ENCODE data around the gene NPY2R. TPM values are rescaled to one million over a fixed set of nuclear protein-coding genes. Genes with fewer than 3 reads are reported as not detected.

Gene NPY2R
- total RNA-seq, 4 donors from 2014 or later: not detected

- no peak for TF ChIP-seq CTCF (IDR thresholded peaks at IDR 0.05)
- no peak for TF ChIP-seq POLR2A (IDR thresholded peaks at IDR 0.05)
- 89 to 91% methylated on average over 4 of the region's 4 CpGs for WGBS, 2 donors
- Histone ChIP-seq H3K27me3 (no peaks in the 10 kb centered on the region), H3K4me1 (no peaks in the 10 kb centered on the region), H3K27ac (no peak overlapping the region), H3K4me3 (replicated peaks in 1 of 3) (no peak overlapping the region), H3K9me3 (no peaks in the 10 kb centered on the region), H3K36me3 (no peaks in the 10 kb centered on the region)
- intact Hi-C loops (cut with DNase I): no loop called here
- no peak for DNase-seq
These were observed 36.7 kb downstream of the NPY2R start for GRCh38 chr4:155245105-155245504.

- 56 to 62% methylated on average over 9 of the region's 9 CpGs for WGBS, 2 donors
- Histone ChIP-seq H3K4me1 (no peaks in the 10 kb centered on the region), H3K27me3 (no peaks in the 10 kb centered on the region), H3K4me3 (replicated peaks in 1 of 3) (no peak overlapping the region), H3K36me3 (no peaks in the 10 kb centered on the region), H3K27ac (no peak overlapping the region), H3K9me3 (no peaks in the 10 kb centered on the region)
- DNase-seq: no peak
- no peak for TF ChIP-seq CTCF (IDR thresholded peaks at IDR 0.05)
- TF ChIP-seq POLR2A (IDR thresholded peaks at IDR 0.05): no peak
- intact Hi-C loops (cut with DNase I): no loop called here
These were observed 39.8 kb downstream of the NPY2R start for GRCh38 chr4:155248002-155248896.

GRCh38 chr4:155249016-155249566 is 40.7 kb downstream of the NPY2R start:
- no peak overlapping the region for H3K27ac ChIP-seq
- H3K27me3 ChIP-seq: no peaks in the 10 kb centered on the region
- H3K4me3 ChIP-seq (replicated peaks in 1 of 3): no peak overlapping the region
- DNase-seq: no peak
- no peaks in the 10 kb centered on the region for H3K36me3 ChIP-seq
- WGBS, 2 donors: 59 to 62% methylated on average over 8 of the region's 8 CpGs
- H3K9me3 ChIP-seq: no peaks in the 10 kb centered on the region
- no peak for TF ChIP-seq POLR2A (IDR thresholded peaks at IDR 0.05)
- no peak for TF ChIP-seq CTCF (IDR thresholded peaks at IDR 0.05)
- H3K4me1 ChIP-seq: no peaks in the 10 kb centered on the region
- intact Hi-C loops (cut with DNase I): no loop called here

GRCh38 chr4:155252327-155252726 is 43.9 kb downstream of the NPY2R start:
- H3K27ac ChIP-seq: no peak overlapping the region
- no peak overlapping the region for H3K4me3 ChIP-seq (replicated peaks in 1 of 3)
- TF ChIP-seq POLR2A (IDR thresholded peaks at IDR 0.05) (no peak), CTCF (IDR thresholded peaks at IDR 0.05) (no peak)
- WGBS, 2 donors: 64 to 84% methylated on average over 1 of the region's 1 CpG
- no peaks in the 10 kb centered on the region for H3K9me3 ChIP-seq
- H3K4me1 ChIP-seq: no peaks in the 10 kb centered on the region
- intact Hi-C loops (cut with DNase I): no loop called here
- H3K36me3 ChIP-seq: no peaks in the 10 kb centered on the region
- no peaks in the 10 kb centered on the region for H3K27me3 ChIP-seq
- DNase-seq: no peak

GRCh38 chr4:155263480-155263879 is 55.0 kb downstream of the NPY2R start:
- intact Hi-C loops (cut with DNase I): no loop called here
- Histone ChIP-seq H3K9me3 (no peaks in the 10 kb centered on the region), H3K36me3 (no peaks in the 10 kb centered on the region), H3K4me1 (no peaks in the 10 kb centered on the region), H3K27ac (no peak overlapping the region), H3K27me3 (no peaks in the 10 kb centered on the region), H3K4me3 (replicated peaks in 1 of 3) (no peak overlapping the region)
- WGBS, 2 donors: 79 to 87% methylated on average over 1 of the region's 1 CpG
- DNase-seq: no peak
- TF ChIP-seq POLR2A (IDR thresholded peaks at IDR 0.05) (no peak), CTCF (IDR thresholded peaks at IDR 0.05) (no peak)
